Uterus (tissue), 2 donors: ENCODE results near the gene RNGTT.

Experiments
- POLR2A ChIP-seq, 2 donors: fragments of 450-650 bp; IDR thresholded peaks; one replicate each; pipeline ENCODE4 v1.6.1; 2016; ENCODE audit warnings: antibody characterized with exemption in 2 of 2, mild to moderate bottlenecking in 1 of 2, moderate library complexity in 1 of 2
- TF ChIP-seq, protein P1 (sequence below), 4 experiments: fragments of 200-600 bp in 2 of 4; fragments of 450-650 bp in 2 of 4; sonication (generic) in 2 of 4; IDR thresholded peaks; one replicate each; pipeline ENCODE4 v1.5.1; 2016 to 2019; ENCODE audit warnings: antibody characterized with exemption in 4 of 4, mild to moderate bottlenecking in 2 of 4, moderate library complexity in 1 of 4

GRCh38 chr6:88970301-88970700, 6.9 kb upstream of the RNGTT start:
- TF ChIP-seq, protein P1, sequence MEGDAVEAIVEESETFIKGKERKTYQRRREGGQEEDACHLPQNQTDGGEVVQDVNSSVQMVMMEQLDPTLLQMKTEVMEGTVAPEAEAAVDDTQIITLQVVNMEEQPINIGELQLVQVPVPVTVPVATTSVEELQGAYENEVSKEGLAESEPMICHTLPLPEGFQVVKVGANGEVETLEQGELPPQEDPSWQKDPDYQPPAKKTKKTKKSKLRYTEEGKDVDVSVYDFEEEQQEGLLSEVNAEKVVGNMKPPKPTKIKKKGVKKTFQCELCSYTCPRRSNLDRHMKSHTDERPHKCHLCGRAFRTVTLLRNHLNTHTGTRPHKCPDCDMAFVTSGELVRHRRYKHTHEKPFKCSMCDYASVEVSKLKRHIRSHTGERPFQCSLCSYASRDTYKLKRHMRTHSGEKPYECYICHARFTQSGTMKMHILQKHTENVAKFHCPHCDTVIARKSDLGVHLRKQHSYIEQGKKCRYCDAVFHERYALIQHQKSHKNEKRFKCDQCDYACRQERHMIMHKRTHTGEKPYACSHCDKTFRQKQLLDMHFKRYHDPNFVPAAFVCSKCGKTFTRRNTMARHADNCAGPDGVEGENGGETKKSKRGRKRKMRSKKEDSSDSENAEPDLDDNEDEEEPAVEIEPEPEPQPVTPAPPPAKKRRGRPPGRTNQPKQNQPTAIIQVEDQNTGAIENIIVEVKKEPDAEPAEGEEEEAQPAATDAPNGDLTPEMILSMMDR (IDR thresholded peaks at IDR 0.05): no peak
- TF ChIP-seq POLR2A (IDR thresholded peaks at IDR 0.05): no peak
